ENCODE measurements around the gene C19orf47.

DNA sequence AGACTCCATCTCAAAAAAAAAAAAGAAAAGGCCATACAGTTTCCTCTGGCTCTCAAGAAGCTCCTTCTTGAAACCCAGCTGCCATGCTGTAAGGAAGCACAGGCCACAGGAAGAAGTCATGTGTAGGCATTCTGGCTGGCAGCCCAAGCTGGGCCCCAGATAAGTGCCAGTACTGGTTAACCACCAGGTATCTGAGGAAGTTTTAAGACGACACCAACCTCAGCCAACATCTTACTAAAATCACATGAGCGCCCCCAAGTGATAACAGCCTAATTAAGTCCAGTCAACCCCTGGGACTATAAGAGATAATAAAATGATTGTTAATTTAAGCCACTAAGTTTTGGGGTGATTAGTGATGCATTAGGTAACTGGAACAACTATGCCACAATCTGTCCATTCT is 35.7 kb downstream of the C19orf47 start:
- TF ChIP-seq CTCF (IDR thresholded peaks at IDR 0.05) (no peak), EP300 (IDR thresholded peaks at IDR 0.05) (no peak), POLR2A (IDR thresholded peaks at IDR 0.05) (no peak), POLR2AphosphoS5 (IDR thresholded peaks at IDR 0.05) (no peak)
